Activated CD8-positive, alpha-beta memory T cell treated with anti-CD3 and anti-CD28 coated beads, Interleukin-2, amount 10 ng/mL, durations not matched to agents 7 days and 5 days (primary cell): ENCODE results near the gene MRPL54. TPM values are rescaled to one million over a fixed set of nuclear protein-coding genes. Genes with fewer than 3 reads are reported as not detected.

Experiments used
- ATAC-seq: fragments of 150-1000 bp; cut with Tn5 transposase; one replicate; pipeline ENCODE4 v1.10.0; 2021; ENCODE audit warnings: moderate library complexity
- CTCF ChIA-PET: fragments of 350-600 bp; sonication (Branson Sonifier 250); formaldehyde crosslinking; loops from one replicate; lab custom pipeline; 2021; ENCODE audit warnings: antibody characterized with exemption; lab: Charles Lee
- DNase-seq: peaks from one replicate; pipeline ENCODE4 v3.0.0-alpha.2; 2020
- H3K27ac Mint-ChIP-seq: one replicate; pipeline ENCODE4 v1.8.0; 2021; ENCODE audit warnings: mild to moderate bottlenecking, mixed read lengths
- H3K27me3 Mint-ChIP-seq: one replicate; pipeline ENCODE4 v1.8.0; 2021; ENCODE audit warnings: mixed read lengths
- H3K36me3 Mint-ChIP-seq: one replicate; pipeline ENCODE4 v1.8.0; 2021; ENCODE audit warnings: mild to moderate bottlenecking, mixed read lengths
- H3K4me1 Mint-ChIP-seq: one replicate; pipeline ENCODE4 v1.8.0; 2021; ENCODE audit warnings: mixed read lengths
- H3K4me3 Mint-ChIP-seq: one replicate; pipeline ENCODE4 v1.8.0; 2021; ENCODE audit warnings: mild to moderate bottlenecking, moderate library complexity, mixed read lengths
- H3K9me3 Mint-ChIP-seq: one replicate; pipeline ENCODE4 v1.8.0; 2022; ENCODE audit warnings: low read depth, mixed read lengths
- total RNA-seq, 2 experiments: library from RNA; stranded (reverse); gene quantifications; one replicate each; pipeline ENCODE4 v1.2.3, GENCODE V29; 2021

MRPL54 gene
- total RNA-seq, 2 experiments from 2014 or later = 74.0 to 89.8 TPM

DNA sequence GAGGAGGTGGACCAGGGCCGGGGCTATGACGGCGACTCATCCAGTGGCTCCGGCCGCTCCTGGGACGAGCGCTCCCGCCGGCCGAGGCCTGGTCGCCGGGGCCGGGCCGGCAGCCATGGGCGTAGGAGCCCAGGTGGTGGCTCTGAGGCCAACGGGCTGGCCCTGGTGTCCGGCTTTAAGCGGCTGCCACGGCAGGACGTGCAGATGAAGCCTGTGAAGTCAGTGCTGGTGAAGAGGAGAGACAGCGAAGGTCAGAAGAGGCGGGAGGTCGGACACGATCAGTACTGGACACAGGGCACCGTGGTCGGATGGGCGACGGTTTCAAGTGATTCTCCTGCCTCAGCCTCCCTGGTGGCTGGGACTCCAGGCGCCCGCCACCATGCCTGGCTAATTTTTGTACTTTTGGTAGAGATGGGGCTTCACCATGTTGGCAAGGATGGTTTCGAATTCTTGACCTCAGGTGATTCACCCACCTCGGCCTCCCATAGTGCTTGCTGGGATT, 32.0 kb upstream of the MRPL54 start:
- H3K36me3 Mint-ChIP-seq = no peaks in the 10 kb centered on the region
- no peaks in the 10 kb centered on the region for H3K27me3 Mint-ChIP-seq
- no peak overlapping the region for H3K4me3 Mint-ChIP-seq
- DNase-seq = no peak
- CTCF ChIA-PET = interaction anchor here (1.1 kb wide), 1 partner anchor 58 kb away, joined by 3 read pairs; no protein-coding TSS in a partner anchor
- no peak overlapping the region for H3K27ac Mint-ChIP-seq
- ATAC-seq = no peak
- H3K9me3 Mint-ChIP-seq = no peaks in the 10 kb centered on the region
- H3K4me1 Mint-ChIP-seq = no peaks in the 10 kb centered on the region

- Mint-ChIP-seq H3K9me3 (no peaks in the 10 kb centered on the region), H3K27ac (no peak overlapping the region), H3K36me3 (no peaks in the 10 kb centered on the region), H3K4me3 (no peak overlapping the region), H3K4me1 (no peaks in the 10 kb centered on the region), H3K27me3 (no peaks in the 10 kb centered on the region)
- DNase-seq (no peak), ATAC-seq (no peak)
- CTCF ChIA-PET = interaction anchor here (0.8 kb wide), 1 partner anchor 16 kb away, joined by 3 read pairs; no protein-coding TSS in a partner anchor
Observed at GRCh38 chr19:3732108-3732507, 30.4 kb upstream of the MRPL54 start.

- no peaks in the 10 kb centered on the region for H3K36me3 Mint-ChIP-seq
Observed at GRCh38 chr19:3733549-3734309, 28.8 kb upstream of the MRPL54 start.

GRCh38 chr19:3734310-3734600, 28.2 kb upstream of the MRPL54 start:
- H3K27ac Mint-ChIP-seq = no peak overlapping the region
- H3K27me3 Mint-ChIP-seq = no peaks in the 10 kb centered on the region
- no peaks in the 10 kb centered on the region for H3K9me3 Mint-ChIP-seq
- H3K4me1 Mint-ChIP-seq = peaks cover 9% of the 10 kb centered on the region
- DNase-seq (no peak), ATAC-seq (no peak)
- H3K36me3 Mint-ChIP-seq = no peaks in the 10 kb centered on the region
- CTCF ChIA-PET = interaction anchor here (1.7 kb wide), 1 partner anchor 16 kb away, joined by 3 read pairs; no protein-coding TSS in a partner anchor
- no peak overlapping the region for H3K4me3 Mint-ChIP-seq

More at GRCh38 chr19:3733549-3734309, 28.8 kb upstream of the MRPL54 start:
- ATAC-seq (no peak), DNase-seq (no peak)
- Mint-ChIP-seq H3K4me1 (peaks cover 5% of the 10 kb centered on the region), H3K4me3 (no peak overlapping the region), H3K27me3 (no peaks in the 10 kb centered on the region), H3K27ac (no peak overlapping the region), H3K9me3 (no peaks in the 10 kb centered on the region)
- CTCF ChIA-PET = interaction anchor here (1.7 kb wide), 1 partner anchor 16 kb away, joined by 3 read pairs; no protein-coding TSS in a partner anchor

GRCh38 chr19:3736106-3736724, 26.3 kb upstream of the MRPL54 start:
- Mint-ChIP-seq H3K27me3 (no peaks in the 10 kb centered on the region), H3K4me3 (no peak overlapping the region), H3K4me1 (peaks cover 15% of the 10 kb centered on the region), H3K9me3 (no peaks in the 10 kb centered on the region), H3K27ac (no peak overlapping the region), H3K36me3 (no peaks in the 10 kb centered on the region)
- ATAC-seq (no peak), DNase-seq (no peak)
- CTCF ChIA-PET = no interaction called here

DNA sequence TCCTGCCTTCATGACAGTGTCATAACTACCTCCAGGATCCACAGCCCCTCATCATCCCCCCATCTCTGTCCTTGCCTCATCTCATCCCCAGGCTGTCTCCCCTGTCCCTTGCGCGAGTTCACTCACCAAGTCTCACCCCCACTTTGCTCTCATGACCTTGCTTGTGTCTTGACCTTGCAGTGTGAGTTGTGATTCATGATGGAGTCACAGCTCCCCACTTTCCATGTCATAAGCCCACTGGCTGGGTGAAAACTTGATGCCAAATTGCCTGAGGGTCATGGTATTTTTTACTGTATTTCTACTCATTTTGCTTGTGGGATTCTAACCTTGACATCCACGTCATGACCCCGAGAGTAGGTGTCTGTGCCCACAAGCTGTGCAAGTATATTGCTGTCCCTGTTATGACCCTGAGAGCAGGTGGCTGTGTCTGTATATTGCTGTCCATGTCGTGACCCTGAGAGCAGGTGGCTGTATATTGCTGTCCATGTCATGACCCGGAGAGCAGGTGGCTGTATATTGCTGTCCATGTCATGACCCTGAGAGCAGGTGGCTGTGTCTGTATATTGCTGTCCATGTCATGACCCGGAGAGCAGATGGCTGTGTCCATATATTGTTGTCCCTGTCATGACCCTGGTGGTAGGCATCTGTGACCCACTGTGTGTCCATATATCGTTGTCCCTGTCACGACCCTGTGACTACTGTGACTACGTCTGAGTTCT, 24.8 kb upstream of the MRPL54 start:
- no peak for ATAC-seq
- Mint-ChIP-seq H3K4me1 (peaks cover 15% of the 10 kb centered on the region), H3K9me3 (no peaks in the 10 kb centered on the region), H3K27me3 (no peaks in the 10 kb centered on the region), H3K4me3 (no peak overlapping the region), H3K36me3 (no peaks in the 10 kb centered on the region), H3K27ac (no peak overlapping the region)
- no peak for DNase-seq
- CTCF ChIA-PET = interaction anchor here (0.8 to 1.0 kb wide), 2 partner anchors 85 to 112 kb away, joined by 3 read pairs; no protein-coding TSS in a partner anchor

DNA sequence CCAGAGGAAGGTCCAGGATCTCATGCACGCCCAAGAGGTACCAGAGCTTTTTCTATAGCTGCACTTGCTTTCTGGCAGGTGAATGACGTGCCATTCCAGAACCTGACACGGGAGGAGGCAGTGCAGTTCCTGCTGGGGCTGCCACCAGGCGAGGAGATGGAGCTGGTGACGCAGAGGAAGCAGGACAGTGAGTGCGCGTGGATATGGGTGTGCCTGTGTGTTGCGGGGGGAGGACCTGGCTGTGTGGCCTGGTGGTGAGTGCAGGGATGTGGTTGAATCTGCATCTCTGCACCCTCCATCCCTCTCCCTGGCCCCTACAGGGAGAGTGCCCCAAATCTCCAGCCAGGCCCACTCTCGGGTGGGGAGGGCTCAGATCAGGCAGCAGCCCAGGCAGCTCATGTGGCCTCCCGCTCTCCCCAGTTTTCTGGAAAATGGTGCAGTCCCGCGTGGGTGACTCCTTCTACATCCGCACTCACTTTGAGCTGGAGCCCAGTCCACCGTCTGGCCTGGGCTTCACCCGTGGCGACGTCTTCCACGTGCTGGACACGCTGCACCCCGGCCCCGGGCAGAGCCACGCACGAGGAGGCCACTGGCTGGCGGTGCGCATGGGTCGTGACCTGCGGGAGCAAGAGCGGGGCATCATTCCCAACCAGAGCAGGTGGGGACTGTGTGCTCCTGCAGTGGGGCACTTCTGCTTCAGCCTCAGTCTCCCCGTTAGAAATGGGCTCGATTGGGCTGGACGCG, 23.8 kb upstream of the MRPL54 start:
- CTCF ChIA-PET = interaction anchor here (0.8 to 1.5 kb wide), 3 partner anchors 24 to 111 kb away, joined by 3 to 4 read pairs (median 3); partner anchors contain the start of gene MRPL54
- Mint-ChIP-seq H3K9me3 (no peaks in the 10 kb centered on the region), H3K27ac (peak overlapping the region; percentile 79), H3K4me1 (peaks cover 15% of the 10 kb centered on the region), H3K27me3 (no peaks in the 10 kb centered on the region), H3K36me3 (no peaks in the 10 kb centered on the region), H3K4me3 (no peak overlapping the region)
- no peak for DNase-seq
- peak; percentile 27 for ATAC-seq

GRCh38 chr19:3740431-3740830, 22.1 kb upstream of the MRPL54 start:
- ATAC-seq (no peak), DNase-seq (no peak)
- Mint-ChIP-seq H3K36me3 (no peaks in the 10 kb centered on the region), H3K4me1 (peaks cover 15% of the 10 kb centered on the region), H3K27ac (no peak overlapping the region), H3K9me3 (no peaks in the 10 kb centered on the region), H3K27me3 (no peaks in the 10 kb centered on the region), H3K4me3 (no peak overlapping the region)
- CTCF ChIA-PET = no interaction called here

DNA sequence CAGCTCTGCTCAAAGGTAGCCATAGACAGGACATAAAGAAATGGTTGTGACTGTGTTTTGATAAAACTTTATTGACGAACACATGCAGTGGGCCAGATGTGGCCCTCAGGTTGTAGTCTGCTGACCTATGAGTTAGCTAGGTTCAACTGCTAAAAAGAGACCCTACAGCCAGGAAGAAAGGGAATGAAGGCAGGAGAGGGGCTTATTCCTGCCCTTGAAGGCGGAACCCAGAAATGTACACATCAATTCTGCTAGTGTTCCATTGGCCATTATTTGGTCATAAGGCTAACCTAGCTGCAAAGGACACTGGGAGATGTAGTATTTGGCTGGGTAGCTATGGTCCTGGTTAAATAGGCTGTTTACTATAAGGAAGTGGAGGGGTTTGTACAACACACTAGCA, 19.0 kb upstream of the MRPL54 start:
- H3K27ac Mint-ChIP-seq = no peak overlapping the region
- H3K36me3 Mint-ChIP-seq = no peaks in the 10 kb centered on the region
- CTCF ChIA-PET = interaction anchor here (1.1 kb wide), 1 partner anchor 19 kb away, joined by 4 read pairs; the partner anchor contains the start of gene MRPL54
- peaks cover 11% of the 10 kb centered on the region for H3K4me1 Mint-ChIP-seq
- ATAC-seq (no peak), DNase-seq (no peak)
- no peaks in the 10 kb centered on the region for H3K27me3 Mint-ChIP-seq
- no peaks in the 10 kb centered on the region for H3K9me3 Mint-ChIP-seq
- H3K4me3 Mint-ChIP-seq = no peak overlapping the region

- no peak for ATAC-seq
- DNase-seq = no peak
- Mint-ChIP-seq H3K4me1 (no peaks in the 10 kb centered on the region), H3K27me3 (no peaks in the 10 kb centered on the region), H3K36me3 (peaks cover 6% of the 10 kb centered on the region), H3K9me3 (no peaks in the 10 kb centered on the region), H3K4me3 (no peak overlapping the region), H3K27ac (no peak overlapping the region)
- CTCF ChIA-PET = no interaction called here
Observed at GRCh38 chr19:3745363-3746045, 17.0 kb upstream of the MRPL54 start.

DNA sequence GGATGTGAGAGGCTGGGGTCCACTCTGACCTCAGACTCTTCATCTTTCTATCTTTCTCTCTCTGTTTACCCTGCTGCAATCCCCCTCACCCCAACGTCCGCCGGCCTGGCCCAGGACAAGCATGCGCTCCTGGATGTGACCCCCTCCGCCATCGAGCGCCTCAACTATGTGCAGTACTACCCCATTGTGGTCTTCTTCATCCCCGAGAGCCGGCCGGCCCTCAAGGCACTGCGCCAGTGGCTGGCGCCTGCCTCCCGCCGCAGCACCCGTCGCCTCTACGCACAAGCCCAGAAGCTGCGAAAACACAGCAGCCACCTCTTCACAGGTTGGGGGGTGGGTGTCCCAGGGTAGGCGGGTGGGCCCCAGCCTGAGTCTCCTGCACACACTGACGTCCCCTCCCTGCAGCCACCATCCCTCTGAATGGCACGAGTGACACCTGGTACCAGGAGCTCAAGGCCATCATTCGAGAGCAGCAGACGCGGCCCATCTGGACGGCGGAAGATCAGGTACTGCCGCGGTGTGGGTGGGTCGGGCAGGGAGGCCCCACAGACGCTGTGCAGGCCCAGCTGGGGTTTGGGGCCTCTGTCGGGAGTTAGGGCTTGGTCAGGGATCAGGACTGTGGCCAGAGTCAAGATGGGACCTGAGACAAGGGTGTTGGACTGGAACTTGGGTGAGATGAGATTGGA, 16.0 kb upstream of the MRPL54 start:
- Mint-ChIP-seq H3K27me3 (no peaks in the 10 kb centered on the region), H3K4me1 (no peaks in the 10 kb centered on the region), H3K36me3 (peaks cover 10% of the 10 kb centered on the region), H3K9me3 (no peaks in the 10 kb centered on the region), H3K4me3 (no peak overlapping the region), H3K27ac (no peak overlapping the region)
- CTCF ChIA-PET = interaction anchor here (0.9 kb wide), 1 partner anchor 16 kb away, joined by 3 read pairs; the partner anchor contains the start of gene MRPL54
- no peak for DNase-seq
- ATAC-seq = no peak

GRCh38 chr19:3748965-3749364, 13.5 kb upstream of the MRPL54 start:
- peaks cover 10% of the 10 kb centered on the region for H3K36me3 Mint-ChIP-seq
- CTCF ChIA-PET = no interaction called here
- H3K9me3 Mint-ChIP-seq = no peaks in the 10 kb centered on the region
- H3K4me3 Mint-ChIP-seq = no peak overlapping the region
- H3K4me1 Mint-ChIP-seq = no peaks in the 10 kb centered on the region
- DNase-seq (no peak), ATAC-seq (no peak)
- H3K27me3 Mint-ChIP-seq = no peaks in the 10 kb centered on the region
- H3K27ac Mint-ChIP-seq = no peak overlapping the region
